K562 (cell line): ENCODE measurements around the gene LRRC25.

Source experiments
- CTCF ChIP-seq, 3 experiments: IDR thresholded peaks in 2 of 3; conservative IDR thresholded peaks in 1 of 3; 2 replicates each; pipeline ENCODE4 v1.5.1; 2011 to 2012; ENCODE audit warnings: low read length in 3 of 3, mild to moderate bottlenecking in 3 of 3, control low read depth in 2 of 3, improper control_type of control experiment in 1 of 3, inconsistent platforms in 1 of 3, low read depth in 1 of 3, mixed read lengths in 1 of 3, moderate library complexity in 1 of 3; ENCODE audit not compliant: insufficient read depth in 2 of 3
- KLF1 ChIP-seq: fragments of 450-650 bp; IDR thresholded peaks from 2 replicates; pipeline ENCODE4 v1.6.1; 2016; ENCODE audit warnings: missing genetic modification characterization, missing compliant biosample characterization
- PATZ1 ChIP-seq: fragments of 250-450 bp; sonication (Bioruptor Pico); IDR thresholded peaks from 2 replicates; pipeline ENCODE4 v1.5.0; 2020; ENCODE audit warnings: mild to moderate bottlenecking, borderline replicate concordance
- SIN3B ChIP-seq: fragments of 450-650 bp; IDR thresholded peaks from 2 replicates; pipeline ENCODE4 v1.6.1; 2017; ENCODE audit warnings: low read depth, mild to moderate bottlenecking, moderate library complexity

GRCh38 chr19:18393836-18394235 lies 3.6 kb downstream of the LRRC25 start:
- TF ChIP-seq CTCF (IDR thresholded peaks at IDR 0.05 in 2 of 3, conservative IDR thresholded peaks at IDR 0.05 in 1 of 3; ENCODE audit: insufficient read depth in 2 of 3, low read depth in 1 of 3, low read length in 3 of 3) (no peak), KLF1 (tag) (no peak), SIN3B (no peak), PATZ1 (CRISPR knock-in tag) (no peak)
